DMS114 treated with DMSO at 0.1 percent for 48 hours (cell line): ENCODE results near the gene ZFYVE28.

Experiments used
- DNase-seq: peaks from one replicate; lab custom pipeline; 2025; ENCODE audit not compliant: unreplicated experiment; lab: John Stamatoyannopoulos, UW

ZFYVE28 gene

GRCh38 chr4:2428496-2429213 is 10.2 kb upstream of the ZFYVE28 start:
- no peak for DNase-seq

GRCh38 chr4:2427383-2428334 is 9.2 kb upstream of the ZFYVE28 start:
- DNase-seq: no peak

- no peak for DNase-seq
Observed at GRCh38 chr4:2426711-2427275, 8.3 kb upstream of the ZFYVE28 start.

- no peak for DNase-seq
Observed at GRCh38 chr4:2426069-2426397, 7.6 kb upstream of the ZFYVE28 start.

- DNase-seq: no peak
Observed at GRCh38 chr4:2425386-2426068, 7.1 kb upstream of the ZFYVE28 start.

GRCh38 chr4:2424581-2424980 is 6.1 kb upstream of the ZFYVE28 start:
- DNase-seq: no peak

GRCh38 chr4:2423695-2424094 is 5.2 kb upstream of the ZFYVE28 start:
- no peak for DNase-seq

- DNase-seq: no peak
Observed at GRCh38 chr4:2423066-2423465, 4.6 kb upstream of the ZFYVE28 start.

- no peak for DNase-seq
Observed at GRCh38 chr4:2421928-2422327, 3.5 kb upstream of the ZFYVE28 start.

GRCh38 chr4:2419814-2420213 is 1.4 kb upstream of the ZFYVE28 start:
- DNase-seq: no peak

GRCh38 chr4:2418650-2419571 is 466 bp upstream of the ZFYVE28 start, which contains the start of gene CFAP99:
Gene CFAP99, plus strand, starts transcription at chr4:2418955.
- DNase-seq: peak; percentile 84

- no peak for DNase-seq
Observed at GRCh38 chr4:2417226-2417764, 1.1 kb downstream of the ZFYVE28 start.

- DNase-seq: no peak
Observed at GRCh38 chr4:2416564-2417225, 1.8 kb downstream of the ZFYVE28 start.

GRCh38 chr4:2415881-2416563 is 2.4 kb downstream of the ZFYVE28 start:
- no peak for DNase-seq

GRCh38 chr4:2415213-2415612 is 3.2 kb downstream of the ZFYVE28 start:
- DNase-seq: no peak

- DNase-seq: no peak
Observed at GRCh38 chr4:2413821-2414610, 4.4 kb downstream of the ZFYVE28 start.

- peak; percentile 34 for DNase-seq
Observed at GRCh38 chr4:2412885-2413716, 5.3 kb downstream of the ZFYVE28 start.
